Natural killer cell (primary cell): ENCODE measurements around the gene MAD2L2. TPM values are rescaled to one million over a fixed set of nuclear protein-coding genes. Genes with fewer than 3 reads are reported as not detected.

ENCODE experiments used
- ATAC-seq, 3 donors: fragments of 150-1000 bp in 2 of 3; fragments of 200-7000 bp in 1 of 3; cut with Tn5 transposase; 1 replicate in 1 of 3; 2 replicates in 2 of 3; pipeline ENCODE4 v1.10.0; 2021; ENCODE audit warnings: mild to moderate bottlenecking in 2 of 3, moderate library complexity in 2 of 3
- DNase-seq, 2 donors: peaks; one replicate each; pipeline versions ENCODE4 v3.0.0 to v3.0.0-alpha.2; 2013 to 2021; ENCODE audit warnings: mixed read lengths in 1 of 2
- H3K27ac ChIP-seq: one replicate; pipeline ENCODE4 v1.5.1; 2013; ENCODE audit warnings: mild to moderate bottlenecking, low read length
- H3K27me3 ChIP-seq: one replicate; pipeline ENCODE4 v1.6.1; 2013; ENCODE audit warnings: low read length; ENCODE audit not compliant: control insufficient read depth, insufficient read depth
- H3K36me3 ChIP-seq: one replicate; pipeline ENCODE4 v1.6.1; 2013; ENCODE audit warnings: low read length; ENCODE audit not compliant: control insufficient read depth, insufficient read depth
- H3K4me1 ChIP-seq: one replicate; pipeline ENCODE4 v1.6.1; 2013; ENCODE audit warnings: low read length; ENCODE audit not compliant: control insufficient read depth, insufficient read depth
- H3K4me3 ChIP-seq: one replicate; pipeline ENCODE4 v1.5.1; 2013; ENCODE audit warnings: low read length
- H3K9me3 ChIP-seq: one replicate; pipeline ENCODE4 v1.6.1; 2013; ENCODE audit warnings: low read length; ENCODE audit not compliant: control insufficient read depth, insufficient read depth
- H3K27ac Mint-ChIP-seq, 2 donors: one replicate each; pipeline ENCODE4 v1.8.0; 2022; ENCODE audit warnings: mild to moderate bottlenecking in 2 of 2, mixed read lengths in 2 of 2, moderate library complexity in 1 of 2
- H3K27me3 Mint-ChIP-seq, 2 donors: one replicate each; pipeline ENCODE4 v1.8.0; 2022; ENCODE audit warnings: low read depth in 2 of 2, mixed read lengths in 2 of 2
- H3K36me3 Mint-ChIP-seq: one replicate; pipeline ENCODE4 v1.8.0; 2022; ENCODE audit warnings: mixed read lengths
- H3K4me1 Mint-ChIP-seq, 2 donors: one replicate each; pipeline ENCODE4 v1.8.0; 2022; ENCODE audit warnings: mixed read lengths in 2 of 2
- H3K4me3 Mint-ChIP-seq: one replicate; pipeline ENCODE4 v1.8.0; 2022; ENCODE audit warnings: mild to moderate bottlenecking, moderate library complexity, mixed read lengths
- H3K9me3 Mint-ChIP-seq, 2 donors: one replicate each; pipeline ENCODE4 v1.8.0; 2022; ENCODE audit warnings: mixed read lengths in 2 of 2
- WGBS: methylation state at CpG from one replicate; pipeline ENCODE4 v1.1.7; 2013; ENCODE audit warnings: missing lambda C conversion rate; ENCODE audit not compliant: insufficient coverage; 5-methylcytosine and 5-hydroxymethylcytosine counted together
- intact Hi-C: fragments of 100-400 bp; cut with micrococcal nuclease; formaldehyde crosslinking; loops from one replicate; pipeline ENCODE4 v1.14.2; 2022
- total RNA-seq, 4 donors: library from RNA; stranded (reverse); fragments of 120-200 nt in 1 of 4; gene quantifications; one replicate each; pipeline versions ENCODE4 v1.2.3 to v1.2.4, GENCODE V29; 2013 to 2022
- TF ChIP-seq, protein P1 (sequence below): fragments of 200-600 bp; IDR thresholded peaks from one replicate; pipeline ENCODE4 v1.8.0; 2022; ENCODE audit warnings: antibody characterized with exemption

The MAD2L2 gene
- total RNA-seq, 3 donors from 2014 or later (not counting 1 experiment from before 2014, with no cell fraction given) = 50.6 to 66.0 (median 60.4) TPM

DNA sequence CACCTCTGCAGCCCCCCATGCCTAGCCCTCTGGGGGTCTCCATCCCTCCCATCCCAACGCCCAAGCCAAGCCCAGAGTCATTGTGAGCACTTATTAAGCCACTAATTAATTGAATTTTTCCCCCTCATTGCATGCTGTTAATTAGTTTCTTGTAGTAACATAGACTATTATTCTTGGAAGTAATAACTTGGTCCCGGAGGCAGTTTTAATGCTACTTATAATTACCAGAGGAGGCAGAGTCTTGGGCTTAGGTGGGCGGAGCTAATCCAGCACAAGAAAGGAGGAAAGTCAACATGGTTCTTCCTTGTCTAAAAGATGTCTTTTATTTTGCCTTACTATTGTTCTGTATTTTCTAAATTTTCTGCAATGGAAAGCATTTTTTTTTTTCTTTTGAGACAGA, 54.4 kb downstream of the MAD2L2 start:
- DNase-seq (no peak), ATAC-seq (no peak)
- Mint-ChIP-seq H3K4me1 (no peaks in the 10 kb centered on the region), H3K4me3 (no peak overlapping the region), H3K27me3 (peaks cover 10 to 16% of the 10 kb centered on the region in 2 donors), H3K27ac (no peak overlapping the region), H3K36me3 (no peaks in the 10 kb centered on the region), H3K9me3 (no peaks in the 10 kb centered on the region)
- H3K36me3 ChIP-seq = no peaks in the 10 kb centered on the region
- H3K4me1 ChIP-seq = no peaks in the 10 kb centered on the region
- TF ChIP-seq, protein P1, sequence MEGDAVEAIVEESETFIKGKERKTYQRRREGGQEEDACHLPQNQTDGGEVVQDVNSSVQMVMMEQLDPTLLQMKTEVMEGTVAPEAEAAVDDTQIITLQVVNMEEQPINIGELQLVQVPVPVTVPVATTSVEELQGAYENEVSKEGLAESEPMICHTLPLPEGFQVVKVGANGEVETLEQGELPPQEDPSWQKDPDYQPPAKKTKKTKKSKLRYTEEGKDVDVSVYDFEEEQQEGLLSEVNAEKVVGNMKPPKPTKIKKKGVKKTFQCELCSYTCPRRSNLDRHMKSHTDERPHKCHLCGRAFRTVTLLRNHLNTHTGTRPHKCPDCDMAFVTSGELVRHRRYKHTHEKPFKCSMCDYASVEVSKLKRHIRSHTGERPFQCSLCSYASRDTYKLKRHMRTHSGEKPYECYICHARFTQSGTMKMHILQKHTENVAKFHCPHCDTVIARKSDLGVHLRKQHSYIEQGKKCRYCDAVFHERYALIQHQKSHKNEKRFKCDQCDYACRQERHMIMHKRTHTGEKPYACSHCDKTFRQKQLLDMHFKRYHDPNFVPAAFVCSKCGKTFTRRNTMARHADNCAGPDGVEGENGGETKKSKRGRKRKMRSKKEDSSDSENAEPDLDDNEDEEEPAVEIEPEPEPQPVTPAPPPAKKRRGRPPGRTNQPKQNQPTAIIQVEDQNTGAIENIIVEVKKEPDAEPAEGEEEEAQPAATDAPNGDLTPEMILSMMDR = no peak
- WGBS = 72% methylated on average over 3 of the region's 3 CpGs
- H3K27me3 ChIP-seq = no peaks in the 10 kb centered on the region
- intact Hi-C loops = no loop called here
- H3K9me3 ChIP-seq = no peaks in the 10 kb centered on the region
- H3K4me3 ChIP-seq = no peak overlapping the region
- H3K27ac ChIP-seq = no peak overlapping the region

Other genes with a start within 250 kb of the MAD2L2 start
- under 1 TPM; 0.24 to 0.68 (median 0.60) TPM for gene DISP3, start 202.0 kb downstream of the MAD2L2 start, total RNA-seq
- 1 to 10 TPM; 5.9 to 7.9 (median 6.7) TPM for gene FBXO2, start 26.7 kb downstream of the MAD2L2 start, total RNA-seq
- gene FBXO44, start 26.3 kb downstream of the MAD2L2 start, total RNA-seq = 10 to 100 TPM; 57.6 to 79.1 (median 69.8) TPM
- 10 to 100 TPM; 22.6 to 38.0 (median 28.1) TPM for gene FBXO6, start 16.9 kb downstream of the MAD2L2 start, total RNA-seq
- 10 to 100 TPM; 10.9 to 24.9 (median 12.1) TPM for gene DRAXIN, start 10.6 kb upstream of the MAD2L2 start, total RNA-seq
- 100 to 1,000 TPM in 2 of 3 donors, 10 to 100 TPM in 1; 94.6 to 122 (median 104) TPM for gene AGTRAP, start 55.0 kb upstream of the MAD2L2 start, total RNA-seq
- gene C1orf167, start 81.0 kb upstream of the MAD2L2 start, total RNA-seq = under 1 TPM in 1 of 3 donors, not detected in 2; 0.15 TPM
- 10 to 100 TPM; 61.8 to 78.4 (median 69.5) TPM for gene MTHFR, start 124.8 kb upstream of the MAD2L2 start, total RNA-seq
- 10 to 100 TPM; 21.4 to 28.6 (median 25.6) TPM for gene CLCN6, start 125.0 kb upstream of the MAD2L2 start, total RNA-seq
- not detected for gene NPPA, start 166.6 kb upstream of the MAD2L2 start, total RNA-seq
- gene NPPB, start 177.8 kb upstream of the MAD2L2 start, total RNA-seq = not detected
- gene KIAA2013, start 245.3 kb upstream of the MAD2L2 start, total RNA-seq = 10 to 100 TPM; 32.0 to 44.8 (median 40.4) TPM